Neural cell (in vitro differentiated cells): Measurements from ENCODE around the gene ERCC6L. TPM values are rescaled to one million over a fixed set of nuclear protein-coding genes. Genes with fewer than 3 reads are reported as not detected.
"Not testable (repeated sequence)": the region's sequence is repeated elsewhere in the genome, so short reads cannot be mapped to it uniquely, and the experiment has no call there.

Source experiments
- H2AFZ ChIP-seq: fragments of 200-600, 300-800 bp; sonication (generic), shearing (Covaris generic); 2 replicates; pipeline ENCODE4 v1.6.0; 2014; ENCODE audit warnings: low read depth, mild to moderate bottlenecking, antibody characterized with exemption, low read length, moderate library complexity
- H3F3A ChIP-seq: fragments of 200-600 bp; shearing (Covaris generic); 2 replicates; pipeline ENCODE4 v1.6.1; 2016; ENCODE audit warnings: mild to moderate bottlenecking, moderate library complexity, mixed read lengths, antibody characterized with exemption, low read length; ENCODE audit not compliant: insufficient read depth, poor library complexity, severe bottlenecking
- H3K27ac ChIP-seq: fragments of 200-600, 300-800 bp; sonication (generic), shearing (Covaris generic); 2 replicates; pipeline ENCODE4 v1.5.1; 2014; ENCODE audit warnings: mild to moderate bottlenecking, low read length, moderate library complexity
- H3K27me3 ChIP-seq: fragments of 300-800, 200-600 bp; sonication (generic), shearing (Covaris generic); 2 replicates; pipeline ENCODE4 v1.6.0; 2014; ENCODE audit warnings: mild to moderate bottlenecking, low read depth, low read length, moderate library complexity; ENCODE audit not compliant: insufficient read depth
- H3K36me3 ChIP-seq: fragments of 300-800, 200-600 bp; sonication (generic), shearing (Covaris generic); 2 replicates; pipeline ENCODE4 v1.5.1; 2014; ENCODE audit warnings: mild to moderate bottlenecking, antibody characterized with exemption, low read length, moderate library complexity; ENCODE audit not compliant: insufficient read depth
- H3K4me2 ChIP-seq: fragments of 300-800, 200-600 bp; sonication (generic), shearing (Covaris generic); 2 replicates; pipeline ENCODE4 v1.6.0; 2014; ENCODE audit warnings: mild to moderate bottlenecking, low read length
- H3K4me3 ChIP-seq: fragments of 300-800, 200-600 bp; sonication (generic), shearing (Covaris generic); 2 replicates; pipeline ENCODE4 v1.5.1; 2014; ENCODE audit warnings: mild to moderate bottlenecking, low read length, moderate library complexity
- H3K79me2 ChIP-seq: fragments of 200-600 bp; shearing (Covaris generic); replicated peaks from 2 replicates; pipeline ENCODE4 v1.6.0; 2014; ENCODE audit warnings: mild to moderate bottlenecking, low read length, moderate library complexity; ENCODE audit not compliant: insufficient read depth
- H3K9ac ChIP-seq: fragments of 300-800, 200-600 bp; sonication (generic), shearing (Covaris generic); 2 replicates; pipeline ENCODE4 v1.6.1; 2016; ENCODE audit warnings: mild to moderate bottlenecking, low read length, mixed read lengths
- H3K9me2 ChIP-seq: fragments of 200-600 bp; shearing (Covaris generic); 2 replicates; pipeline ENCODE4 v1.6.1; 2016; ENCODE audit warnings: mild to moderate bottlenecking, low read length, mixed read lengths; ENCODE audit not compliant: insufficient read depth
- H3K9me3 ChIP-seq: fragments of 200-600, 300-800 bp; sonication (generic), shearing (Covaris generic); 2 replicates; pipeline ENCODE4 v1.6.1; 2016; ENCODE audit warnings: mild to moderate bottlenecking, mixed run types, low read length, moderate library complexity, mixed read lengths
- H4K20me1 ChIP-seq: fragments of 200-600 bp; shearing (Covaris generic); 2 replicates; pipeline ENCODE4 v1.6.1; 2016; ENCODE audit warnings: mild to moderate bottlenecking, mixed run types; ENCODE audit not compliant: insufficient read depth
- CTCF ChIP-seq: fragments of 450-650 bp; IDR thresholded peaks from 2 replicates; pipeline ENCODE4 v1.5.1; 2014; ENCODE audit warnings: antibody characterized with exemption, mild to moderate bottlenecking, moderate library complexity; ENCODE audit not compliant: poor library complexity, severe bottlenecking
- EP300 ChIP-seq: fragments of 450-650 bp; conservative IDR thresholded peaks from 2 replicates; pipeline ENCODE4 v1.6.1; 2014; ENCODE audit warnings: antibody characterized with exemption, mild to moderate bottlenecking, moderate library complexity; ENCODE audit not compliant: poor library complexity, severe bottlenecking
- EZH2 ChIP-seq: fragments of 200-600, 300-800 bp; shearing (Covaris generic), sonication (generic); IDR thresholded peaks from 2 replicates; pipeline ENCODE4 v1.6.1; 2014; ENCODE audit warnings: antibody characterized with exemption, low read length, borderline replicate concordance, mild to moderate bottlenecking; ENCODE audit not compliant: insufficient read depth, poor library complexity, severe bottlenecking
- MXI1 ChIP-seq: fragments of 450-650 bp; conservative IDR thresholded peaks from 2 replicates; pipeline ENCODE4 v1.6.1; 2014; ENCODE audit warnings: antibody characterized with exemption, mild to moderate bottlenecking; ENCODE audit not compliant: poor library complexity, severe bottlenecking
- POLR2AphosphoS5 ChIP-seq: IDR thresholded peaks from 2 replicates; pipeline ENCODE4 v1.6.1; 2012
- RAD21 ChIP-seq: fragments of 450-650 bp; conservative IDR thresholded peaks from 2 replicates; pipeline ENCODE4 v1.6.1; 2014; ENCODE audit warnings: antibody characterized with exemption, mild to moderate bottlenecking, moderate library complexity
- SMC3 ChIP-seq: fragments of 450-650 bp; conservative IDR thresholded peaks from 2 replicates; pipeline ENCODE4 v1.6.1; 2014; ENCODE audit warnings: antibody characterized with exemption, mild to moderate bottlenecking, moderate library complexity; ENCODE audit not compliant: poor library complexity
- TAF1 ChIP-seq: IDR thresholded peaks from 2 replicates; pipeline ENCODE4 v1.6.1; 2012; ENCODE audit warnings: low read depth
- polyA plus RNA-seq: library from polyadenylated mRNA; depleted of rRNA; stranded (reverse); fragments of >200 nt; gene quantifications from 2 replicates; pipeline ENCODE4 v1.2.3, GENCODE V29; 2014
- TF ChIP-seq, protein P1 (sequence below): IDR thresholded peaks from 2 replicates; pipeline ENCODE4 v1.6.1; 2012; ENCODE audit warnings: borderline replicate concordance

ERCC6L gene
- polyA plus RNA-seq, 1 donor from 2014 or later: 0.28 TPM

- Histone ChIP-seq H4K20me1 (no peaks in the 10 kb centered on the region), H3K9me3 (no peaks in the 10 kb centered on the region), H3F3A (no peaks in the 10 kb centered on the region), H3K79me2 (no peaks in the 10 kb centered on the region), H3K9ac (no peak overlapping the region), H3K27me3 (no peaks in the 10 kb centered on the region), H3K36me3 (no peaks in the 10 kb centered on the region), H3K9me2 (no peaks in the 10 kb centered on the region), H2AFZ (no peak overlapping the region), H3K27ac (no peak overlapping the region), H3K4me3 (no peak overlapping the region), H3K4me2 (no peak overlapping the region)
- TF ChIP-seq CTCF (no peak), EP300 (no peak), RAD21 (no peak), EZH2 (no peak), TAF1 (no peak), MXI1 (no peak), SMC3 (no peak), POLR2AphosphoS5 (no peak)
- TF ChIP-seq, protein P1, sequence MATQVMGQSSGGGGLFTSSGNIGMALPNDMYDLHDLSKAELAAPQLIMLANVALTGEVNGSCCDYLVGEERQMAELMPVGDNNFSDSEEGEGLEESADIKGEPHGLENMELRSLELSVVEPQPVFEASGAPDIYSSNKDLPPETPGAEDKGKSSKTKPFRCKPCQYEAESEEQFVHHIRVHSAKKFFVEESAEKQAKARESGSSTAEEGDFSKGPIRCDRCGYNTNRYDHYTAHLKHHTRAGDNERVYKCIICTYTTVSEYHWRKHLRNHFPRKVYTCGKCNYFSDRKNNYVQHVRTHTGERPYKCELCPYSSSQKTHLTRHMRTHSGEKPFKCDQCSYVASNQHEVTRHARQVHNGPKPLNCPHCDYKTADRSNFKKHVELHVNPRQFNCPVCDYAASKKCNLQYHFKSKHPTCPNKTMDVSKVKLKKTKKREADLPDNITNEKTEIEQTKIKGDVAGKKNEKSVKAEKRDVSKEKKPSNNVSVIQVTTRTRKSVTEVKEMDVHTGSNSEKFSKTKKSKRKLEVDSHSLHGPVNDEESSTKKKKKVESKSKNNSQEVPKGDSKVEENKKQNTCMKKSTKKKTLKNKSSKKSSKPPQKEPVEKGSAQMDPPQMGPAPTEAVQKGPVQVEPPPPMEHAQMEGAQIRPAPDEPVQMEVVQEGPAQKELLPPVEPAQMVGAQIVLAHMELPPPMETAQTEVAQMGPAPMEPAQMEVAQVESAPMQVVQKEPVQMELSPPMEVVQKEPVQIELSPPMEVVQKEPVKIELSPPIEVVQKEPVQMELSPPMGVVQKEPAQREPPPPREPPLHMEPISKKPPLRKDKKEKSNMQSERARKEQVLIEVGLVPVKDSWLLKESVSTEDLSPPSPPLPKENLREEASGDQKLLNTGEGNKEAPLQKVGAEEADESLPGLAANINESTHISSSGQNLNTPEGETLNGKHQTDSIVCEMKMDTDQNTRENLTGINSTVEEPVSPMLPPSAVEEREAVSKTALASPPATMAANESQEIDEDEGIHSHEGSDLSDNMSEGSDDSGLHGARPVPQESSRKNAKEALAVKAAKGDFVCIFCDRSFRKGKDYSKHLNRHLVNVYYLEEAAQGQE: no peak
These were observed 8.5 kb downstream of the ERCC6L start for GRCh38 chrX:72230290-72230689.

DNA sequence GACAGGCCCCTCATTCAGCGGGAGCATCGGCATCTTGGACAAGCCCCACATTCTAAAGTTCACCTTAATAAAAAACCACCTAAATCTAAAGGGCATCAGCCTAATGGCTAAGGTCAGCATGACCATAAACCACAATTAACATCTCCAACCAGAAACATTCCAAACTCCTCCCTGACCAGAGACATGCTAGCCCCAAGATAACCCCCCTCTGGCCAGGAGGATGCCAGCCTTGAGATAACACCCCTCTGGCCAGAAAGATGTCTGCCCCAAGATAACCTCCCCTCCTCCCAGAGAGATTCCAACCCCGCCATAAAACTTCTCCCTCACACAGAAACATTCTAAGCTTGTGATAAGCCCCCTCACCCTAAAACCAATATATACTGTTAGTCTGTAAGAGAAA, 18.5 kb downstream of the ERCC6L start:
- not testable (repeated sequence) for H3K9ac ChIP-seq, H3K9me2 ChIP-seq, H3K4me2 ChIP-seq, H3K36me3 ChIP-seq, H3F3A ChIP-seq, H4K20me1 ChIP-seq, H3K27ac ChIP-seq, H3K27me3 ChIP-seq, H3K4me3 ChIP-seq, H3K79me2 ChIP-seq, H3K9me3 ChIP-seq, H2AFZ ChIP-seq

GRCh38 chrX:72216973-72217372, 21.9 kb downstream of the ERCC6L start:
- H3K27me3 ChIP-seq: no peaks in the 10 kb centered on the region
- no peaks in the 10 kb centered on the region for H3K79me2 ChIP-seq
- H2AFZ ChIP-seq: no peak overlapping the region
- H3F3A ChIP-seq: no peaks in the 10 kb centered on the region
- H3K9ac ChIP-seq: no peak overlapping the region
- H3K9me3 ChIP-seq: no peaks in the 10 kb centered on the region
- H3K4me3 ChIP-seq: no peak overlapping the region
- no peaks in the 10 kb centered on the region for H4K20me1 ChIP-seq
- no peaks in the 10 kb centered on the region for H3K36me3 ChIP-seq
- H3K9me2 ChIP-seq: no peaks in the 10 kb centered on the region
- no peak overlapping the region for H3K4me2 ChIP-seq
- no peak overlapping the region for H3K27ac ChIP-seq
- TF ChIP-seq POLR2AphosphoS5 (no peak), EZH2 (no peak), EP300 (no peak), CTCF (no peak), MXI1 (no peak), TAF1 (no peak), RAD21 (no peak), SMC3 (no peak)
- TF ChIP-seq, protein P1: no peak
